ENCODE data around the gene TRMT1.

DNA sequence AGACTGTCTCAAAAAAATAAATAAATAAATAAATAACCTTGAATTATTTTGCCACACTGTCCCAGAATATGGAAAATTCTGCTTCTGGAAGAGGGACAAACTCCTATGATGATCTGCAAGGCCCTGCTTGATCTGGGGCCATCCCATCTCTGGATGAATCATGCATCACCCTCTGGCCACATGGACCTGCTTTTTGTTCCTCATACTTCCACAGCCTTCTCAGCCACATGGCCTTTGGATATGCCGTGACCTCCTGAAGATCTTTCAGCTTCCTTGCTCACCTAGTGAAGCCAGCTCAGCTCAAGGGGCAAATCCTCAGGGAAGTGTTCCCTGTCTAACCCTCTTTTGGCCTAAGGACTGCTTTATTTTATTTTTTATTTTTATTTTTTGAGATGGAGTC lies 44.0 kb upstream of the TRMT1 start:
- TF ChIP-seq, protein P1, sequence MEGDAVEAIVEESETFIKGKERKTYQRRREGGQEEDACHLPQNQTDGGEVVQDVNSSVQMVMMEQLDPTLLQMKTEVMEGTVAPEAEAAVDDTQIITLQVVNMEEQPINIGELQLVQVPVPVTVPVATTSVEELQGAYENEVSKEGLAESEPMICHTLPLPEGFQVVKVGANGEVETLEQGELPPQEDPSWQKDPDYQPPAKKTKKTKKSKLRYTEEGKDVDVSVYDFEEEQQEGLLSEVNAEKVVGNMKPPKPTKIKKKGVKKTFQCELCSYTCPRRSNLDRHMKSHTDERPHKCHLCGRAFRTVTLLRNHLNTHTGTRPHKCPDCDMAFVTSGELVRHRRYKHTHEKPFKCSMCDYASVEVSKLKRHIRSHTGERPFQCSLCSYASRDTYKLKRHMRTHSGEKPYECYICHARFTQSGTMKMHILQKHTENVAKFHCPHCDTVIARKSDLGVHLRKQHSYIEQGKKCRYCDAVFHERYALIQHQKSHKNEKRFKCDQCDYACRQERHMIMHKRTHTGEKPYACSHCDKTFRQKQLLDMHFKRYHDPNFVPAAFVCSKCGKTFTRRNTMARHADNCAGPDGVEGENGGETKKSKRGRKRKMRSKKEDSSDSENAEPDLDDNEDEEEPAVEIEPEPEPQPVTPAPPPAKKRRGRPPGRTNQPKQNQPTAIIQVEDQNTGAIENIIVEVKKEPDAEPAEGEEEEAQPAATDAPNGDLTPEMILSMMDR (IDR thresholded peaks at IDR 0.05; ENCODE audit: insufficient read depth, low read length) = no peak
- TF ChIP-seq POLR2AphosphoS5 (IDR thresholded peaks at IDR 0.05; ENCODE audit: low read depth) = no peak

Measured in HL-60 (cell line).